IPS-15b (cell line): Measurements from ENCODE around the gene SLC25A19.
"Not testable (repeated sequence)": the region's sequence is repeated elsewhere in the genome, so short reads cannot be mapped to it uniquely, and the experiment has no call there.

Experiments
- H3K27me3 ChIP-seq: one replicate; pipeline ENCODE4 v1.6.1; 2013; ENCODE audit warnings: low read length; ENCODE audit not compliant: control insufficient read depth, insufficient read depth
- H3K36me3 ChIP-seq: one replicate; pipeline ENCODE4 v1.6.1; 2013; ENCODE audit warnings: low read length; ENCODE audit not compliant: control insufficient read depth, insufficient read depth
- H3K4me1 ChIP-seq: one replicate; pipeline ENCODE4 v1.6.1; 2013; ENCODE audit warnings: mild to moderate bottlenecking, low read length; ENCODE audit not compliant: control insufficient read depth, insufficient read depth
- H3K4me3 ChIP-seq: one replicate; pipeline ENCODE4 v1.5.1; 2013; ENCODE audit warnings: low read depth, low read length
- H3K9ac ChIP-seq: one replicate; pipeline ENCODE4 v1.6.1; 2013; ENCODE audit warnings: low read depth, mild to moderate bottlenecking, low read length
- H3K9me3 ChIP-seq: one replicate; pipeline ENCODE4 v1.6.1; 2013; ENCODE audit warnings: mild to moderate bottlenecking, low read length; ENCODE audit not compliant: control insufficient read depth, insufficient read depth

Gene SLC25A19

GRCh38 chr17:75300280-75300679 is 11.0 kb upstream of the SLC25A19 start:
- no peaks in the 10 kb centered on the region for H3K36me3 ChIP-seq

DNA sequence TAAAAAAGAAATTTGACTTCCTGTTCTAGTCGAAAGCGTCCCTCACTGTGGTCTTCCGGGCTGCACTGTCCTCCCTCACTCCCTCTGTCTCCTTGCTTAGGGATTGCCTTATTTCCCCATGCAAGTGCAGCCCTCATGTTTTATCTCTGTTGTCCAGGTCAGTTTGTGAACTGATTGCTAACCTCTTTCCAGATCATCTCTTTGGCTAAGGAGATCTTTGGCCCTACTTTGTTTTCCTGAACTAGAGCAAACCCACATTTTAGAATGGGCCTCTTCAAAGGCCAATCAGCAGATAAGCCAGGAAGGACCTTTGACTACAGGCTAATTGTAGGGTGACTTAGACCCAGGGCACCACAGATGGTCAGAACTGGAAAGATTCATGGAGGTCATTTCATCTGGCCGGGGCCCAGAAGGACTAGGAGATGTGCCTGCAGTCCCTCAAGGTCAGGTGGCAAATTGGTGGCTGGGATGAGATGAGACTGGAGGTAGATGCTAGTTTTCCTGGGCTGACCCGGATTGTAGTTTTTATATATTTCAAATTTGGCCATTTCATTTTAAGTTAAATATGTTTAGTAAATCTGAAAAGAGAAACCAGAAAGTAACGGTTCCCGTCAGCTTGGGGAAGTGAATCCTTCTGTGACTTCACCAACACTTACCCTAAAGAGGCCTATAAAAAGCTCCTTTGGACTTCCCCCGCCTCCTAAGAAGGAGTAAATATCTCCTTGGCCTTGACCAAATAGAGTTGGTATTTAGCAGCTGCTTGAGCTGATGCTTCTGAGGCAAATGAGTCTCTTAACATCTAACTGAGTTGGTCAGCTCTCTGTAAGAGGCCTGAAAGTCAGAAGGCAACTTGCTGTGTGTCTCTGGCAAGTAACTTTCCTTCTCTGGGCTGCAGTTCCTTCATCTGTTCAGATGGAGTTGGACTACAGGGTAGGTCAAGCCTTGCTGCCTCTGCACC is 6.2 kb upstream of the SLC25A19 start:
- no peaks in the 10 kb centered on the region for H3K36me3 ChIP-seq
- no peak overlapping the region for H3K4me3 ChIP-seq
- no peak overlapping the region for H3K9ac ChIP-seq
- H3K27me3 ChIP-seq: no peaks in the 10 kb centered on the region
- H3K9me3 ChIP-seq: no peaks in the 10 kb centered on the region
- H3K4me1 ChIP-seq: no peaks in the 10 kb centered on the region

More at GRCh38 chr17:75300280-75300679, 11.0 kb upstream of the SLC25A19 start:
- no peaks in the 10 kb centered on the region for H3K4me1 ChIP-seq
- H3K27me3 ChIP-seq: no peaks in the 10 kb centered on the region
- no peak overlapping the region for H3K4me3 ChIP-seq
- H3K9me3 ChIP-seq: no peaks in the 10 kb centered on the region
- no peak overlapping the region for H3K9ac ChIP-seq

GRCh38 chr17:75292810-75293448 is 3.7 kb upstream of the SLC25A19 start:
- H3K36me3 ChIP-seq, H3K4me3 ChIP-seq, H3K9ac ChIP-seq, H3K4me1 ChIP-seq, H3K9me3 ChIP-seq, H3K27me3 ChIP-seq: not testable (repeated sequence)

DNA sequence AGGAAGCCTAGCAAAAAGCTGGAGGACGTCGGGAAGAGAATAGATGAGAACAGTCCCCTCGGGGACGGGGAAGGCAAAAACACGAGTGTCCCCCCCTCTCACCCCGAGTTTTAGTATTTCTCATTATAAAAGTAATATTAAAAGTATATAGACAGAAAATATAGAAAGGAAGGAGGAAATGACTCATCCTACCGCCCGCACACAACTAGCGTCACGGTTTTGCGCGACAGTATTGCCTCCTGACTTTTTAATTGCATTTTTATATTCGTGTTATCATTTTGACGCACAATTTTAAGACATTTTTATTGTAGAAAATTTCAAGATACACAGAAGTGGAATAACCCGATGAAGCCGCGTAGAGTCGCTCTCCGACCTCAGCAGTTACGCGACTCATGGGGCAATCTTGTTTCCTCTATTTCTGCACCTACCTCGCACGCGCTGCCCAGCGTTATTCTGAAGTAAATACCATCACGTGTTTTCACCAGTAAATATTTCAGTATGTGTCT is 652 bp upstream of the SLC25A19 start:
- peak overlapping the region; percentile 65 for H3K4me3 ChIP-seq
- H3K9me3 ChIP-seq: no peaks in the 10 kb centered on the region
- H3K4me1 ChIP-seq: no peaks in the 10 kb centered on the region
- peaks cover 9% of the 10 kb centered on the region for H3K36me3 ChIP-seq
- H3K9ac ChIP-seq: peak overlapping the region; percentile 76
- no peaks in the 10 kb centered on the region for H3K27me3 ChIP-seq

GRCh38 chr17:75288770-75289114 is 491 bp downstream of the SLC25A19 start:
- no peaks in the 10 kb centered on the region for H3K4me1 ChIP-seq

GRCh38 chr17:75288359-75288758 is 874 bp downstream of the SLC25A19 start:
- peak overlapping the region; percentile 94 for H3K4me3 ChIP-seq
- no peaks in the 10 kb centered on the region for H3K27me3 ChIP-seq
- no peaks in the 10 kb centered on the region for H3K4me1 ChIP-seq
- no peak overlapping the region for H3K9ac ChIP-seq
- no peaks in the 10 kb centered on the region for H3K9me3 ChIP-seq
- H3K36me3 ChIP-seq: peaks cover 9% of the 10 kb centered on the region

More at GRCh38 chr17:75288770-75289114, 491 bp downstream of the SLC25A19 start:
- Histone ChIP-seq H3K9ac (peak overlapping the region; percentile 87), H3K27me3 (no peaks in the 10 kb centered on the region), H3K4me3 (peak overlapping the region; percentile 94), H3K9me3 (no peaks in the 10 kb centered on the region), H3K36me3 (peaks cover 9% of the 10 kb centered on the region)

DNA sequence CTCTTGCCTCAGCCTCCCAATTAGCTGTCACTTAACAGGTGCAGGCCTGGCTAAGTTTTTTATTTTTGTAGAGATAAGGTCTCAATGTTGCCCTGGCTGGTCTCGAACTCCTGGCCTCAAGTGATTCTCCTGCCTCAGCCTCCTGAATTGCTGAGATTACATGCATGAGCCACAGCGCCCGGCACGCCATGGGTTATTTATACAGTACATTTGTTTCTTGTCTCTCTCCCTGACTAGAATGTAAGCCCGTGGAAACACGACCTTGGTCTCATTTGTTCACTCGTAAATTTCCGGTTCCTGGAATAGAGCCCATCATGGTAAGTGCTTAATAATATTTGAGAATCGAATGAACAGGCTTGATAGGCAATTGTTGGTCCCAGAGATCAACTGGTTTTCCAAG is 2.0 kb downstream of the SLC25A19 start:
- Histone ChIP-seq H3K4me1 (no peaks in the 10 kb centered on the region), H3K9me3 (no peaks in the 10 kb centered on the region), H3K36me3 (peaks cover 11% of the 10 kb centered on the region), H3K9ac (no peak overlapping the region), H3K4me3 (no peak overlapping the region), H3K27me3 (no peaks in the 10 kb centered on the region)

GRCh38 chr17:75285123-75285522 is 4.1 kb downstream of the SLC25A19 start:
- Histone ChIP-seq H3K36me3 (peaks cover 17% of the 10 kb centered on the region), H3K27me3 (no peaks in the 10 kb centered on the region), H3K4me3 (no peak overlapping the region), H3K9me3 (no peaks in the 10 kb centered on the region), H3K4me1 (no peaks in the 10 kb centered on the region), H3K9ac (no peak overlapping the region)

DNA sequence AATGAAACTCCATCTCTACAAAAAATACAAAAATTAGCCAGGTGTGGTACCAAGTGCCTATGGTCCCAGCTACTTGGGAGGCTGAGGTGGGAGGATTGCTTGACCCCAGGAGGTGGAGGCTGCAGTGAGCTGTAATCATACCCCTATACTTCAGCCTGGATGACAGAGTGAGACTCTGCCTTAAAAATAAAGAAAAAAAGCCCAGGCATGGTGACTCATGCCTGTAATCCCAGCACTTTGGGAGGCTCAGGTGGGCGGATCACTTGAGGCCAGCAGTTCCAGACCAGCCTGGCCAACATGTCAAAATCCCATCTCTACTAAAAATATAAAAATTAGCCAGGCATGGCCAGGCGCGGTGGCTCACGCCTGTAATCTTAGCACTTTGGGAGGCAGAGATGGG is 9.0 kb downstream of the SLC25A19 start:
- H3K4me3 ChIP-seq, H3K4me1 ChIP-seq, H3K27me3 ChIP-seq, H3K9me3 ChIP-seq, H3K9ac ChIP-seq: not testable (repeated sequence)
- peaks cover 18% of the 10 kb centered on the region for H3K36me3 ChIP-seq

DNA sequence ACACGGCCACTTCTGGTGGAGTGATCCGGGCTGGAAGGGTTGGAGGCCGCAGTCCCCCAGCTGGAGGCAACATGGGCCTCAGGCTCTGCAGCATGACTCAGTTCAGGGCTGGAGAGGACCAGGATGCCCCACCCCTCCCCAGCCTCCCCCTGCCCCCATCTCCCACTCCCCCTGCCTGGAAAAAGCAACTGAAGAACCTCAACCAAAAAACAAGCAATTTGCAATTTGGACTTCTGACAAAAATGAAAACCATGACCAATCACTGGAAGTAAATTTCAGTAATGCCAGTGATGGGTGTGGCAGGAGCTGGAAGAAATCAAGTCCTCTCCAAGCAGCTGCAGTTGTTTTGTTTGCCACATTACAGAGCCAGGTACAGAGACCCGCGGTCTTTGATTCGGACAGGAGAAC is 11.6 kb downstream of the SLC25A19 start:
- Histone ChIP-seq H3K36me3 (peaks cover 22% of the 10 kb centered on the region), H3K4me1 (no peaks in the 10 kb centered on the region), H3K27me3 (no peaks in the 10 kb centered on the region), H3K9me3 (no peaks in the 10 kb centered on the region), H3K4me3 (no peak overlapping the region), H3K9ac (no peak overlapping the region)

DNA sequence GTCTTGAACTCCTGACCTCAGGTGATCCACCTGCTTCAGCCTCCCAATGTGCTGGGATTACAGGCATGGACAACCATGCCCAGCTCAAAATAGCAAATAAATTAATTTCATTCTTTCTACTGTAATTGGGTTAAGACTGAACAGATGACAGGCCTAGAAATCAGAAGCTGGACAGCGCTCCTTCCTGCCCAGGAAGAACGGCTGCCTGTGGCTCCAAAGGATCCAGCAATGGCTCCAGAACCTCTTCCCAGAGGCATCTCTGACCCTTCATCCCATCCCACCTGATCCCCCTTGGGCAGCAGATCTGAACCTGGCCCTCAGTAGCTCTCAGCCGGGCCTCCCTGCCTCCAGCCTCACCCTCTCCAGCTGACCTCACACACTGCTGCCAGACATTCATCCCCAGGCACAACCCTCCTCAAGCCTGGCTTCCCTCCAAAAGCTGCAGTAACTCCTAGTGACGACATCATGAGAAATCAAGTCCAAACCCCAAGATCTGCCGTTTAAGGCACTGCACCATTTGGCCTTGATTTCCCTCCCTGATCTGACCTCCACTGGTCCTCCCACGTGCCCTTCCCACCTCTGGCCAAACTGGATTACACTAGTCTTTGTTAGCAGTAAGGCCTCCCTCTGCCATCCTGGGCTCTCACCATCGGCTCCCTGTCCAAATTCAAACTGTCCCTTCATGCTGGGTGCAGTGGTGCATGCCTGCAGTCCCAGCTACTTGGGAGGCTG is 15.1 kb downstream of the SLC25A19 start:
- Histone ChIP-seq H3K36me3 (peaks cover 17% of the 10 kb centered on the region), H3K9ac (no peak overlapping the region), H3K27me3 (no peaks in the 10 kb centered on the region), H3K4me1 (peaks cover 2% of the 10 kb centered on the region), H3K4me3 (no peak overlapping the region), H3K9me3 (no peaks in the 10 kb centered on the region)
